Measurements from ENCODE around the gene KCNB1.
"Not testable (repeated sequence)": the region's sequence is repeated elsewhere in the genome, so short reads cannot be mapped to it uniquely, and the experiment has no call there.

KCNB1 gene

DNA sequence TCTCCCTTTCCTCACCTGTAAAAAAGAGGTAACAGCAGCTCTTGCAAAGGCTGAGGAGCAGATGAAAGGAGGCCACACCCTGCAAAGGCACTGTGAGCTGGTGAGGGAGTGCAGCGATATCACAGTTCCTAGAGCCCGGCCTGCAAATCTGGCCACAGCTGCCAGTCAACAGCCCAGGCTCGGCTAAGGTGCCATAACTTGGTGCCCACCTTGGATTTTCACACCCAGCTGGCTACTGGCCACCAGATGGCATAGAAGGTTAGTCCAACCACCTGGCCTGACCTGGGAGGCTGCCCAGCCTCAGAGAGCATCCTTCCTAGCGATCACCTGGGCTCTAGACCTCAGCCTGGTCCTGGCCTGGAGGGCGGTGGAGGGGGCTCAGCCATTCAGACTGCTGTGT lies 46.8 kb downstream of the KCNB1 start:
- no peak for DNase-seq (ENCODE audit: low read depth)

DNA sequence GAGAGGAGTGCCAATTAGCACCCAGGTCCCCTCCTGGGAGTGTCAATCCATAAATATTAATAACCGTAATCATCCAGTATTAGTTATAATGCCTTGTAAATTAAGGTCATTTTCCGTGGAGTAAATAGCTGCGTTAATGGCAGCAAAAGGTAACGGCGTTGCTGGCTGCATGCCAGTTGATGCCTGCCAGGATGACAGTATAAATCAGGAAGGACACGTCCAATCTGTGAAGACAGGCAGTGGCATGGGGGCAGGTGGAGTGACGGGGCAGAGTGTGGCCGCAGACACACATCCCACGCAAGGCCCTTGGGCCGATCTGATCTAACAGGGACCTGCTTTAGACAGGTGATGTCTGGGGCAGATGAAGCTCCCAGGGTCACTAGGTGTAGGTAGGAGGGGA lies 49.1 kb downstream of the KCNB1 start:
- DNase-seq (ENCODE audit: low read depth), result no peak

DNA sequence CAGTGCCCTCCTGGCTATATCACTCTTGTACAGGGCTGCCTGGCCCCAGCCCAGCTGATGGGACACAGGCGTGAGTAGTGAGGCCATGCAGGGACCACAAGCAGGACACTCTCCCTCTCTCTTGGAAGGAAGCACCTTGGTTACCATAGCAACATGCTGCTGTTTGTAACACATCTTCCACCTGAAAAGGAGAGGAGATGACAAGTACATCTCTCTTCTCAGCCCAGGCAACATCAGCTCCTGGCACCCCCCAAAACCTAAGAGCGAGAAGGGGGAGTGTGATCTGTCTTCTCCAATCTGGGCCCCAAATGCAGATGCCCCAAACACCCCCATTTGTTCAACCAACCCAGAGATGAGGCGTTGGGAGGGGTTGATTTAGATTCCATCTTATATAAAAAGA lies 49.9 kb downstream of the KCNB1 start:
- DNase-seq (ENCODE audit: low read depth), result no peak

DNA sequence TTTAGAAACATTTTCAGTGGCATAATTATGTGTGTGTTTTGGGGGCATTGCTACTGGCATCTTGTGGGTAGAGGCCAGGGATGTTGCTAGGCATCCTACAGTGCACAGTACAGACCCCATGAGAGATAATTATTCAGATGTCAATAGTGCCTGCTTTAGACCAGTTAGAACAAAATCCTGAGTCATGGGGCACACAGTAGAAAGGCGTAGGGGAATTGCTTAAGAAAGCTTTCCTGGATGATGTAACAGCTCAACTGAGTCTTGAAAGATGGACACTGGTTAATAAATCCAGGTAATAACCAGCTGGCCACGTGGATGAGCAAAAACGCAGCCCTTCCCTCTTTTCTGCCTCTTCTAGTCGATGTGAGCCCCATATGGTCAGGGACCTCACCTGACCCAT lies 51.1 kb downstream of the KCNB1 start:
- no peak for DNase-seq (ENCODE audit: low read depth)

DNA sequence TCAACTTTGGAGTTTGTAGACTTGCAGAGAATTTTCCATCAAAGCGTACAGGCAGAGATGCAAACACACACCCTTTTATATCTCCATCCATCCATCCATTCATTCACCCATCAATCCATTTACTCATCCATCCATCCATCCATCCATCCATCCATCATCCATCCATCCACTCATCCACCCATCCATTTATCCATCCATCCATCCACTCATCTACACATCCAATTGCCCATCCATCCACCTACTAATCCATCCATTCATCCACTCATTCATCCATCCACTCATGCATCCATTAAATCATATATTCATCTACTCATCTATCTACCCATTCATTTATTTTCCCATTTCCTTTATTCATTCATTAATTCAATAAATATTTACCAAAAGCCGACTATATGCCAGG lies 52.1 kb downstream of the KCNB1 start:
- DNase-seq (ENCODE audit: low read depth), result no peak

DNA sequence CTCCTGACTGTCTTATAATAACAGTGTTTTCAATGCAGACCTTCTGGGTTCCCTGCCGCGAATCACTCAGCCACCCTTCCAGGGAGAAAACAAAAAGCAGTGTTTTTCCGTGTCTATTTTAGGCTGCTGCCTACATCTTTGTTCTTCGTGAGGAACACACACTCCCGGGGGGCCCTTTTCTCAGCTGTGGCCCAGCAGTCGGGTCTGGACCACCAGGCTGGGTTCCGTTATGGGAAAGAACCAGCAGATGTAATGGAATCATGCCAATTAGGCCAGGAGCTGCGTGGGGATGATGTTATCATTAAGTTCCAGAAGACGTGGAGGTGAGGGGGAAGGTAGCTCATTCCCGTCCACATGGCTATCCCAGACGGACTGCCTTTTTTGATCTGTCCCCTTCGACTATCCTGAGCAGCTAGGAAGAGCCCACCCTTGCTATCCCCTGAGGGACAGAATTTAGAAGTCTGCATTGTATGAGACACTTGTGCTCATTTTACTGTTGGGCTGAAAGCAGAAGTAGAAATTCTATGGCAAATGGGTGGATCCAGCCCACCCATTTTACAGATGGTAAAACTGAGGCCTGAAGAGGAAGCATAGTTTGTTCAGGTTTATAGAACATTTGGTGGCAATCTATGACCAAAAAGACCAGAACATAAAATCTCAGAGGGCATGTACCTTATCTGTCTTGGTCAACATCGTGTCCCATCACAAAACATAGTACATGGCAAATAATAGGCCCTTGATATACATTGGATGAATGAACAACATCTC lies 54.5 kb downstream of the KCNB1 start:
- DNase-seq (ENCODE audit: low read depth), result no peak

DNA sequence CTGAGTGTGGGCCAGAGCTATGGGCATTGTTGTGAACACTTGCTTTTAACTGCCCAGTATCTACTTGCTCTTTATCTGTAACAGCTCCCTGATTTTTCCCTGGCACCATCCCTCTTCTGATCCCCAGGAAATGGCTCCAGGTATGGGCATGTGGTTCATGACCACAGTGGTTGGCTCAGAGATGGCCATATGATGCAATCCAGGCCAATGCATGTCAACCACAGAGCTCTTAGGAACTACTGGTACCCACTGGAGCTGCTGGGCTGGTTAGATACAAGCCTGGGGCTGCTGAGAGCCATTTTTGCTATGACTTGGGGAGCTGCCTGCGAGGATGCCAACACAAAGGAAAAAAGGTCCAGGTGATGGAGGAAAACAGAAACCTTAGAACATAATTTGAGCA lies 55.6 kb downstream of the KCNB1 start:
- DNase-seq (ENCODE audit: low read depth), result no peak

DNA sequence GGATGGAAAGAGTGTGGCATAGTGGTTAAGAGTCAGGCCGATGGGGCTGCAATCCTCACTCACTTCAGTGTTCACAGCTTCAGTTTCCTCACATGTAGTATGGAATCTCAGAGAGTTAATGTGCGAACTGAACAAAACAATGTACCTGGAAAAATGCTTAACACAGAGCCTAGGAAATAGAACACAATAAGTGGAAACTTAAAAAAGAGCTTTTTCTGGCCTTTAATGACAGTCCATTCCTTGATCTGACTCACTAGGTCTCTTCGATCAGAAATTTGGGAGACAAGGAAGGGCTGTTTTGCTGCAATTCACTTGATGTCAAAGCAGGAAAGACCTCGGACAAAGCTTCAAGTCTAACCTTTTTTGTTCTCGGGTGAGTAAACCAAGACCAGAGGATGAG lies 56.1 kb downstream of the KCNB1 start:
- no peak for DNase-seq (ENCODE audit: low read depth)

DNA sequence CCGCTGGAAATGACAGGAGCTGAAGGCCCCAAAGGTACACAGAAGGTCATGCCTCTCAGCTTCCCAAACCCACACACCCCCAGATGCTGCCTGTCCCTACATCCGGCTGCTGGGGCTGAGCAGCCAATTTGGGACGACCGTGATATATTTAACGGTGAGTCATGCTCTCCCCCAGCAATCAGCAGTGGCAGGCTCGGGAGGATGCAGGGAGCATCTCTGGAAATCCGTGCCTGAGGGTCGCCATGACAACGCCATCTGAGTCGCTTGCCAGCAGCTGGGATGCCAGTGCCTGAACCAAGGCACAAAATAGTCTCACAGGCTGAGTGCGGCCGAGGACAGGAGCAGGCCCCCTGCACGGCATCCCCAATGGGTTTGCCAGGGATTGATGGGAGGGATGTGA lies 57.9 kb downstream of the KCNB1 start:
- DNase-seq (ENCODE audit: low read depth), result no peak

DNA sequence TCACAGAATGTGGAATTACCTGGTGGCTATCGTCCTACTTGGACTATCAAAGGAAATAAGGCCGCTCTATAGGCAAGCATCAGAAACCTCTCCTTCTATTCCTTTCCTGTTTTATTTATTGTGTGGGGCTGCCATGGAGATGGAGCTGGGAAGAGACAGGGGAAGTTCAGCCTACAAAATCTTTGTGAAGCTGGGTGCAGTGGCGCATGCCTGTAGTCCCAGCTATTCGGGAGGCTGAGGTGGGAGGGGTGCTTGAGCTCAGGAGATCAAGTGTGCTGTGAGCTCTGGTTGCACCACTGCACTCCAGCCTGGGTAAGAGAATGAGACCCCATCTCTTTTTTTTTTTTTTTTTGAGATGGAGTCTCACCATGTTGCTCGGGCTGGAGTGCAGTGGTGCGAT lies 60.3 kb downstream of the KCNB1 start:
- DNase-seq (ENCODE audit: low read depth), result no peak

DNA sequence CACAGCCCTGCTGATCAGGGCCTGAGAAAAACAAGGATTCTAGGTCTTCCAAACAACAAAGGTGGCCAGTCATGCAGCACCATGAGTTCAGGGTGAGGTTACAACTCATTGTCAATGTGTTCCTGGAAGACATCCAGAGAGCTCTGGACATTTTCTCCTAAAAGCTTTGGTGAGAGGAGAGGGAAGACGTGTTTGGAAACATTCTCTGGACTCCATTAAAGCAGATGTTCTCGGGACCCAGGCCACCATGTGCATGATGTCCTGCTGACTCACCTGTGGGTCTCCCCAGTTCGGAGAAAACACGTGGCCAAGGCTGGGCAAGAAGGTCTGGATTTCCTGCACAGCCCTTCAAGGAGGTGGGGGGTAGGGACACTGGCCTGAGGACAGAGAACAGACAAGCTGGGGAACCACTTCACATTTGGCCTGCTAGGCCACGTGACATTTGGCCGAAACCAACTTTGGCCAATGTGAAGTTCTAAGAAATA lies 61.6 kb downstream of the KCNB1 start:
- DNase-seq (ENCODE audit: low read depth), result no peak

DNA sequence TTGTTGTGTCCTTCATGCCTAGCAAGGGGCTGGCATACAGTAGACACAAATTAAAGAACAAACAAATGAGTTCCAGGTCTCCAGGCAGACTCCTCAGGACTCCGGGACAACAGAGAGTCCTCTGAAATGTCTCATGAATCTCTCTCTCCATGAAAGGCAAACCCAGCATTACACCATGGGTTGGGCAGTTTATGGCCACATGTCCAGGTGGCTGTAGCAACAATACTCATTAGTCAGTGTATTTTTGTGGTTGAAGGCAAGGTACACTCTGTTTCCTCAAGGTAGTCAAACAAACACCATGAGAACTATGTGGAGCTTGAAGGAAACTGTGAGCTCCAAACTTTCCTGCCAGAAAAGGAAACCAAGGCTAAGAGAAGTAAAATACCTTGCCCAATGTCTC lies 62.2 kb downstream of the KCNB1 start:
- DNase-seq (ENCODE audit: low read depth), result no peak

DNA sequence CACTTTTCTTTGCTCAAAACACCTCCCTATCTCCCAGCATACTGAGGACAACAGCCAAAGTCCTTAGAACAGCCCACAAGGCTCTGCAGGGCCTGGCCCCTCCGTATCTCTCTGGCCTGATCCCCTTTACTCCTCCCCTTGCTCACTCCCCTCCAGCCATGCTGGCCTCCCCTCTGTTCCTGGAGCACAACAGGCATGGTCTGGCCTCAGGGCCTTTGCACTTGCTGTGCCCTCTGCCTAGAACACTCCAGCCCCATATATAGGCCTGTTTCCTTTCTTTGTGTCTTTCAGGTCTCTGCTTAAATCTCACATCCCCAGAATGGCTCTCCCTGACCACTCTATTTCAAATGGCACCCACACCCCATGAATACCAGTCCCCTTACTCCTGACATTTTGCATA lies 62.7 kb downstream of the KCNB1 start:
- no peak for DNase-seq (ENCODE audit: low read depth)

DNA sequence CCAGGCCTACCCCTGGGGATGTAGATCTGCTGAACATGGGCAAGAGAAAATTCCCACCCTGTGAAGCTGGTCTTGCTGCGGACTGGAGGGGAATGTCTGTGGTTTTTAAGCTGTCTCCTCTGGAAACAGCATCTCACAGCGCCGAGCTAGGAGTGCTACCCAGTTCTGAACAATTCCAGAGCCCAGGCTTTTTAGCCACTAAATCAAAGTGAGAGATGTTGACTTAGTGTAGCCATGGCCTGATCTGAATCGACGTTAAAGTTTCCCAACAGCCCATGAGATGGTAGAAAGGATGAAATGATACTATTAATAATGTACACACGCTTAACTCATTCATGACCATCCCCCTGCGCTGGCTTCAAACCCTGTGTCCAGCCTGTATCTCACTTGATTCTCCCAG lies 63.7 kb downstream of the KCNB1 start:
- no peak for DNase-seq (ENCODE audit: low read depth)

DNA sequence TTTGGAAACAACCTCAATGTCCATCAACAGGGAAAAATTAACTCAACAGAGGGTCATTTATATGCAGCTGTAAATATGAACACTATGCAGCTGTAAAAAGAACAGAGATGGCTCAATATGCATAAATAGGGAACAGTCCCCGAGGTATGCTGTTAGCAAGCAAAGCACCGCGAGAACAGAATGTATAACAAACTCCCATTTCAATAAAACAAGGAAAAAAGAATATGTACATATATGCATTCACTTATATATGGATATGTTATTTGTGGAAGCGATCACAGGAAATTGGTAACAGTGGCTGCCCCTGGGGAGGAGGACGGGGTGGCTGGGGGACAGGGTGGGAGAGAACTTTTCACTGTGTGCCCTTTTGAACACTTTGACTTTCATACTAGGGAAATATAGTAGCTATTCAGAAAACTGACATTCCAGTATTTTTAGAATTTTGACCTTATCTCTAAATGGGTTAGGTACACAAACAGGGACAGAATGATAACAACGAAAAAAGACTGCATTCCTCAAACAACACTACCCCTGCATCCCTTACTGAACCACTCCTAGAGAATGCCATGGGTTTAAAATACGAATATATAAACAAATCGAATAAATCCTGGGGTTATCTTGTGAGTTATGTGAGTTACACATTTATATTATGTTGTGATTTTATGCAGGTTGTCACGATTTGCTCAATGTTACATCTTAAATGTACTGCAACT lies 64.5 kb downstream of the KCNB1 start:
- DNase-seq (ENCODE audit: low read depth), result no peak

DNA sequence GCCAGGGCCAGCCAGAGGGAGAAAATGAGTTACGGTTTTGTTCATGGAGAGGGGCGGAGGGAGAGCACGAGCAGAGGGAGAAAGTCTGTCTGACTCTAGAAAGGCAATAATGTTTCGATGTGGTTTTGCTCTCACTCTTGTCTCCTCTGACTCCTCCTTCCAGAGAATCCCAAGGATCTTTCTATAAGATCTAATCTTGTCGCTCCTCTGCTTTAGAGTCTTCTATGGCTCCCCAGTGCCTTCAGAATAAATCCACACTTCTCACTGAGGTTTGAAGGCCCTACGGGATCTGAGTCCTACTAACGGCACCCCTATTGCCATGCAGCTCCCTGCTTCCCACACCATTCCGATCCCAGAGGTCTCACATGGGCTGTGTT lies 66.8 kb downstream of the KCNB1 start:
- no peak for DNase-seq (ENCODE audit: low read depth)

DNA sequence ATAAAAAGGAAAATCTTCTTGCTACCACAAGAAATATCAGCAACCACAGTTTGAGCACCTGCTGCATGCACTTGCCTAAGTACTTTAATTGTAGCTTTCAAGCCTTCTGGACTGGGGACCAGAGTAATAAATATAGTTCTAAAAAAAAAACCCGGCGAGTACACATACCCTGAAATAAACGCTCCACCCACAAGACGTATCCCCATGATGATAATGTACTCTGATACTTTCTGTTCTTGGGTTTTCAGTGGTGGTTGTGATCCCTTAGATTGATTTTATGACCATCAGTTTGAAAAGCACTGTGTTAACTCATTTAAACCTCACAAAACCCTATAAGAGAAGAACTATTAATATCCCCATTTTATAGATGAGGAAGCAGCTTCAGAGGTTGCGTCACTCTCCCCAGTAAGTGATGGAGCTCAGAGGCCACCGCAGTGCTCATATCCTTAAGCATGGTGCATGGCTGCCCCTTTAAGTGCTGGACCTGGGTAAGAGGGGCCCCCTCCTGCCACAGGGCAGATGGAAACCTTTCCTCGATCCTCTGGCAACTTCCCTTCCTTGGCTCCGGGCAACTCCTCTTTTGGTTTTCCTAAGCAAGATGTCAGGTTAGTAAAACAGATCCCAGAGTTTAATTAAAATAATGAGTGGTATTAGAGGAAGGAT lies 67.3 kb downstream of the KCNB1 start:
- DNase-seq (ENCODE audit: low read depth), result no peak

DNA sequence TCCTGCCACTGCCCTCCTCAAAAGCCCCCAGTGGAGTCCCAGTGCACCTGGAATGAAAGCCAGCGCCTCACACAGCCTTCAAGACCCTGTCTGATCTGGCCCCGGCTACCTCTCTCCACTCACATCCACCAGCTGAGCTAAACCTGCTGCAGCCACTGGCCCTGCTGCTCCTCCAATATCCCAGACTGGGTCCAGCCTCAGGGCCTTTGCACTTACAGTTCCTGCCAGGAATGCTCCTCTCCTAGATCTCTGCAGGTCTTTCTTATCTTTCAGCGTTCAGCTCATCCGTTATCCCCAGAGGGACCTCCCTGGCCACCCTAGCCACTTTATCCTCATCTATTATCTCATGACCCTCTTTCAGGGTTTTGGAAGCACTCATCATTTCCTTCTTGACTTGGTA lies 68.8 kb downstream of the KCNB1 start:
- no peak for DNase-seq (ENCODE audit: low read depth)

DNA sequence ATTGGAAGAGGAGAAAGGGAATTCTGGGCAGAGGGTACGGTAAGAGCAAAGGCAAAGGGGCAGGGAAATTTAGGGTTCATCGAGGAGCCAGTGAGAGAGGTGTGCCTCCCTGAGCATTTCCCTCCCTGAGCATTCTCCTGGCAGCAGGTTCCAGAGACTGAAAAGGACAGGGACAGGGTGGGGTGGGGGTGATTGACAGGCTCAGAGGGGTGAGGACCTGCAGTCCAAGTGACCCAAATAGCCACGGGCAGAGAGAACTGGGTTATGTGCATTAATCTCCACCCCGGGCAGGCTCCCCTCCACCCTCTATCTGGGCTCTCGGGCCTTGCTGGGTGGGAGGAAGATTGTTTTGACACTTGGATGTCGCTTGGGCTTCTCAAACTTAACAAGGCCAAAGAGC lies 69.5 kb downstream of the KCNB1 start:
- DNase-seq (ENCODE audit: low read depth), result no peak

DNA sequence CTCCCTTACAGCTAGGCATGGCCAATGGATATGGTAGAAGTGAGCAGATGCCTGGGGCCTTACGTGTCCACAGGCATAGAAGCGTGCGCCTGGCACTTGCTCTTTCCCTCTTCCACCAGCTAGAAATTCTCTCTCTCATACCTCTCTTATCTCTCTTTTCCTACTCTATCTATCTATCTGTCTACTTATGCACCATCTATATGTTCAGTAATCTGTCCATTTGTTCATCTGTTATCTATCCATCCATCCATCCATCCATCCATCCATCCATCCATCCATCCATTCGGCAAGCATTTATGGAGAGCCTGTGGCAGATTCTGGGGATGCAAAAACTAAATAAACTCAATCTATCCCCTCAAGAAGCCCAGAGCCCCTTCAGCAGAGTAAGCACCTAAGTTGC lies 70.2 kb downstream of the KCNB1 start:
- DNase-seq (ENCODE audit: low read depth), result no peak

DNA sequence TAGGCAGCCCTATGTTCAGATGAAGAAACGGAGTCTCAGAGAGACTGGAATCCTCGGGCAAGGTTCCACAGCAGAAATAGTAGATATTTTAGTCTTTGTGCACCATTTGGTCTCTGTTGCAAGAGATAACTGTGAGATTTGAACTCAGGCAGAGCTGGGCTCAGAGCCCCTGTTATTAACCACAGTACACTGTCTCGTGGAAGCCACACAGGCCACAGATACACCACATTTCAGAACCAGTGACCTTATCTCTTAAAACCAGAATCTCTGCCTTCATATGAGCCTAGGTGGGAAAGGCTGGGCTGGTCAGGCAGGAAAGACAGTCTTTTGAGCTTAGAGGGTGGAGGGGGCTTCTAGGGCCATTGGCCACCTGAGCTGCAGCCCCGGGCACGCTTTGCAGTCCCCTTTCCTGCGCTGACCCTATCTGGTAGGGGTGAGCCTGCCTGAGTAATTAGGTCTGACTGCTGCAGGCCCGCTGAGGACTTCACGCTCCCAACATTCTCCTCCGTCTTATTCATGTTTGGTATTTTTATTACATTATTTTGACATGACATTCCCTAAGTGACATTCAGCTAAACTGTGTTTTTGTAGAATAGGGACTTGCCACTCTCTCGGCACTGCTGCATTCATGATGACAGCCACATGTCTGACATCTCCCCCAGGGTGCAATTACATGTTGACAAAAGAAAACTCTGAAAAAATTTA lies 71.1 kb downstream of the KCNB1 start:
- no peak for DNase-seq (ENCODE audit: low read depth)

DNA sequence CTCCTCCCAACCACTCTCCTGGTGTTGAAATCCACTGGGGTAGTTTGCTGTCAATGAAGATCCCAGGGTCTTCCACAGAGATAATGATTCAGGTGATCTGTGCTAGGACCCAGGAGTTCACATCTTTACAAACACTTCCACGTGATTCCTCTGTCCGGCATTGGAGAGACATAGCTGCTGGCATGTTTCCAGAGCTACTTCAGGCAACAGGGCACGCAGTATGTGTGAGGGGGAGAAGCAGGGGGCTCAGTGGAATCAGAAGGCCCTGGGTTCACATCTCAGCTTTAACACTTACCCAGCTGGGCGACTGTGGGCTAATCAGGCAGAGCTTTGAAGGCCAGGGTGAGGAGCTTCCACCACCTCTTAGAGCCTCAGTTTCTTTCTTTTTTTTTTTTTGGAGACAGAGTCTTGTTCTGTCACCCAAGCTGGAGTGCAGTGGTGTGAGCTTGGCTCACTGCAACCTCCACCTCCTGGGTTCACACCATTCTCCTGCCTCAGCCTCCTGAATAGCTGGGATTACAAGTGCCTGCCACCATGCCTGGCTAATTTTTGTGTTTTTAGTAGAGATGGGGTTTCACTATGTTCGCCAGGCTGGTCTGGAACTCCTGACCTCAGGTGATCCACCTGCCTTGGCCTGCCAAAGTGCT lies 72.4 kb downstream of the KCNB1 start:
- not testable (repeated sequence) for DNase-seq (ENCODE audit: low read depth)
